Lower lobe of right lung (tissue), 2 donors: ENCODE measurements around the gene VGF. TPM values are rescaled to one million over a fixed set of nuclear protein-coding genes. Genes with fewer than 3 reads are reported as not detected.
"Not testable (repeated sequence)": the region's sequence is repeated elsewhere in the genome, so short reads cannot be mapped to it uniquely, and the experiment has no call there.

Source experiments
- ATAC-seq, 2 donors: fragments of 200-7000 bp; cut with Tn5 transposase; one replicate each; pipeline ENCODE4 v1.9.1; 2020 to 2022; ENCODE audit warnings: mild to moderate bottlenecking in 2 of 2, moderate library complexity in 2 of 2
- DNase-seq: peaks from one replicate; pipeline ENCODE4 v3.0.0-alpha.2; 2020
- H3K27ac ChIP-seq: fragments of 200-600 bp; one replicate; pipeline ENCODE4 v1.8.0; 2022
- H3K27me3 ChIP-seq: fragments of 200-600 bp; one replicate; pipeline ENCODE4 v1.8.0; 2022; ENCODE audit warnings: low read depth
- H3K36me3 ChIP-seq: fragments of 200-600 bp; one replicate; pipeline ENCODE4 v1.8.0; 2022; ENCODE audit warnings: mild to moderate bottlenecking
- H3K4me1 ChIP-seq: fragments of 200-600 bp; one replicate; pipeline ENCODE4 v1.8.0; 2022
- H3K4me3 ChIP-seq: fragments of 200-600 bp; one replicate; pipeline ENCODE4 v1.8.0; 2022; ENCODE audit warnings: mild to moderate bottlenecking
- H3K9me3 ChIP-seq: fragments of 200-600 bp; one replicate; pipeline ENCODE4 v1.8.0; 2022
- intact Hi-C: fragments of 100-400 bp; cut with DNase I; formaldehyde crosslinking; loops from one replicate; pipeline ENCODE4 v1.11.0; 2022
- total RNA-seq: library from RNA; stranded (reverse); fragmentation: NEBNext Ultra II Directional; extraction: Animal tissue kit (Norgen Biotek cat#: 25700); gene quantifications from one replicate; pipeline ENCODE4 v1.2.1, GENCODE V29; 2021
- TF ChIP-seq, protein P1 (sequence below): fragments of 200-600 bp; IDR thresholded peaks from one replicate; pipeline ENCODE4 v1.8.0; 2022; ENCODE audit warnings: antibody characterized with exemption, mild to moderate bottlenecking
- donor health status: DM: no; HTN: yes; CAD: no; lungs with severe emphysema.

VGF gene
- total RNA-seq, 1 donor from 2014 or later, result 0.15 TPM

DNA sequence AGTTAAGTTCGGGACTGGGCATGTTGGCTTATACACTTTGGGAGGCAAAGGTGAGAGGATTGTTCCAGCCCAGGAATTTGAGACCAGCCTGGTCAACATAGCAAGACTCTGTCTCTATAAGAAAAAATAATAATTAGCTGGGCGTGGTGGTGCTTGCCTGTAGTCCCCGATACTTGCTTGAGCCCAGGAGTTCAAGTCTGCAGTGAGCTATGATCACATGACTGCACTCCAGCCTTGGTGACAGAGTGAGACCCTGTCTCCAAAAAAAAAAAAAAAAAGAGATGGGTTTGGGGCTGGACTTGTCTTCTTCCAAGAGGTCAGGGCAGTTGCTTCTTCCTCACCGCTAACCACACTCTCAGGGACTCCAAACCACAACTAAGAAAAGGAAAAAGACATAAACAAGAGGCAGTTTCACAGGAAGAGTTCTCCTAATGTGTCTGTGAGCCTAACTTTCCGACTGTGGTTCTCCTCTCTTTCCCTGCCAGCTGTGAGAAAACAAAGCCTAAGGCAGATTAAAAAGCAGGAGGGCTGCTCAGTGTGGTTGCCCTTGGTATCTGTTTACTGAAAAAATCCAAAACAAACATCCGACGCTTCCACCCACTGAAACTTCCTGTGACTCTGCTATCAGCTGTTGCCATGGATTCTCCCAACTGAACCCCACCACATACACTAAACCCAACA, 40.9 kb downstream of the VGF start:
- no peak overlapping the region for H3K4me3 ChIP-seq
- H3K27me3 ChIP-seq, result no peaks in the 10 kb centered on the region
- TF ChIP-seq, protein P1, sequence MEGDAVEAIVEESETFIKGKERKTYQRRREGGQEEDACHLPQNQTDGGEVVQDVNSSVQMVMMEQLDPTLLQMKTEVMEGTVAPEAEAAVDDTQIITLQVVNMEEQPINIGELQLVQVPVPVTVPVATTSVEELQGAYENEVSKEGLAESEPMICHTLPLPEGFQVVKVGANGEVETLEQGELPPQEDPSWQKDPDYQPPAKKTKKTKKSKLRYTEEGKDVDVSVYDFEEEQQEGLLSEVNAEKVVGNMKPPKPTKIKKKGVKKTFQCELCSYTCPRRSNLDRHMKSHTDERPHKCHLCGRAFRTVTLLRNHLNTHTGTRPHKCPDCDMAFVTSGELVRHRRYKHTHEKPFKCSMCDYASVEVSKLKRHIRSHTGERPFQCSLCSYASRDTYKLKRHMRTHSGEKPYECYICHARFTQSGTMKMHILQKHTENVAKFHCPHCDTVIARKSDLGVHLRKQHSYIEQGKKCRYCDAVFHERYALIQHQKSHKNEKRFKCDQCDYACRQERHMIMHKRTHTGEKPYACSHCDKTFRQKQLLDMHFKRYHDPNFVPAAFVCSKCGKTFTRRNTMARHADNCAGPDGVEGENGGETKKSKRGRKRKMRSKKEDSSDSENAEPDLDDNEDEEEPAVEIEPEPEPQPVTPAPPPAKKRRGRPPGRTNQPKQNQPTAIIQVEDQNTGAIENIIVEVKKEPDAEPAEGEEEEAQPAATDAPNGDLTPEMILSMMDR, result no peak
- DNase-seq (no peak), ATAC-seq (no peak)
- H3K36me3 ChIP-seq, result no peaks in the 10 kb centered on the region
- peak overlapping the region; percentile 71 for H3K27ac ChIP-seq
- peaks cover 72% of the 10 kb centered on the region for H3K4me1 ChIP-seq
- H3K9me3 ChIP-seq, result no peaks in the 10 kb centered on the region
- intact Hi-C loops, result no loop called here

DNA sequence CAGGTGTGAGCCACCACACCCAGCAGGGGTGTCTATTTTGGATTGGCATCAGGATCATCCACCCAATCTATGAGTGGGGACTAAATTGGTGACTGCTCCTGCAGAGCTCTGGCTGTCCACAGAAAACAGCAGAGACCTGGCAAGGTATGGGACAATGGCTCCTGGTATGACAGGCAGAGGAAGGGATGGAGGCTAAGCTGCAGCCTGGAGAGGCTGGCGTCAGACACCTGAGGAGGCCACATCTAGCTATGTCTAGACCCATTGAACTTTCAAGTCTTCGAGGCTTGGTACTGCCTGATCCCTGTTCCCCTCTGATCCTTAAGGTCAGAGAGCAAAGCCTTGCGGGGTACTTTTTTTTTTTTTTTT, 41.7 kb downstream of the VGF start:
- Histone ChIP-seq H3K9me3 (no peaks in the 10 kb centered on the region), H3K4me1 (peaks cover 72% of the 10 kb centered on the region), H3K36me3 (no peaks in the 10 kb centered on the region), H3K4me3 (no peak overlapping the region), H3K27ac (peak overlapping the region; percentile 83), H3K27me3 (no peaks in the 10 kb centered on the region)
- DNase-seq, result no peak
- TF ChIP-seq, protein P1, result no peak
- intact Hi-C loops, result no loop called here
- no peak for ATAC-seq

- TF ChIP-seq, protein P1, result no peak
- ATAC-seq (no peak), DNase-seq (no peak)
- H3K4me1 ChIP-seq, result peaks cover 70% of the 10 kb centered on the region
- peak overlapping the region; percentile 83 for H3K27ac ChIP-seq
- intact Hi-C loops, result no loop called here
- H3K9me3 ChIP-seq, result no peaks in the 10 kb centered on the region
- peak overlapping the region; percentile 46 for H3K4me3 ChIP-seq
- no peaks in the 10 kb centered on the region for H3K27me3 ChIP-seq
- no peaks in the 10 kb centered on the region for H3K36me3 ChIP-seq
Observed at GRCh38 chr7:101122933-101123702, 42.3 kb downstream of the VGF start.

- DNase-seq (peak; percentile 58), ATAC-seq (peak; percentile 60 to 66)
- Histone ChIP-seq H3K4me3 (peak overlapping the region; percentile 46), H3K4me1 (peaks cover 64% of the 10 kb centered on the region), H3K9me3 (no peaks in the 10 kb centered on the region), H3K27ac (peak overlapping the region; percentile 83), H3K36me3 (no peaks in the 10 kb centered on the region), H3K27me3 (no peaks in the 10 kb centered on the region)
- TF ChIP-seq, protein P1, result no peak
- intact Hi-C loops, result no loop called here
Observed at GRCh38 chr7:101121991-101122932, 43.1 kb downstream of the VGF start.

GRCh38 chr7:101121631-101121990, 43.8 kb downstream of the VGF start:
- intact Hi-C loops, ATAC-seq, H3K27me3 ChIP-seq, DNase-seq, H3K9me3 ChIP-seq, H3K36me3 ChIP-seq: not testable (repeated sequence)
- H3K27ac ChIP-seq, result peak overlapping the region; percentile 83
- peaks cover 59% of the 10 kb centered on the region for H3K4me1 ChIP-seq
- peak overlapping the region; percentile 46 for H3K4me3 ChIP-seq
